ENCODE results near the gene ZNF358.

ZNF358 gene

DNA sequence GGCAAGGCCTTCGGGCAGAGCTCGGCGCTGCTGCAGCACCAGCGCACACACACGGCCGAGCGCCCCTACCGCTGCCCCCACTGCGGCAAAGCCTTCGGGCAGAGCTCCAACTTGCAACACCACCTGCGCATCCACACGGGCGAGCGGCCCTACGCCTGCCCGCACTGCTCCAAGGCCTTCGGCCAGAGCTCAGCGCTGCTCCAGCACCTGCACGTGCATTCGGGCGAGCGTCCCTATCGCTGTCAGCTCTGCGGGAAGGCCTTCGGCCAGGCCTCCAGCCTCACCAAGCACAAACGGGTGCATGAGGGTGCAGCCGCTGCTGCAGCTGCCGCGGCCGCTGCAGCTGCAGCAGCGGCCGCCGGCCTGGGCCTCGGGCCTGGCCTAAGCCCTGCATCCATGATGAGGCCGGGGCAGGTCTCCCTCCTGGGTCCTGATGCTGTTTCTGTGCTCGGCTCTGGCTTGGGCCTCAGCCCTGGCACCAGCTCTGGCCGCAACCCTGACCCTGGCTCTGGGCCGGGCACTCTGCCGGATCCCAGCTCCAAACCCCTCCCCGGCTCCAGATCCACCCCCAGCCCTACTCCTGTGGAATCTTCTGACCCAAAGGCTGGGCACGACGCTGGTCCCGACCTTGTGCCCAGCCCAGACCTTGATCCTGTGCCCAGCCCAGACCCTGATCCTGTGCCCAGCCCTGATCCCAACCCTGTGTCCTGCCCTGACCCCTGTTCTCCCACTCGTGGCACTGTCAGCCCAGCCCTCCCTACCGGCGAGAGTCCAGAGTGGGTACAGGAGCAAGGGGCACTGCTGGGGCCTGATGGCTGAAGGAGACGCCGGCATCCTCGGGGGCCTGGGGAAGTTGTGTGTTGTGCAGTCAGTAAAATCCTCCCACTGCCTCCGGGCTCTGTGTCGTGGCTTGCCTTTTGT is 4.5 kb downstream of the ZNF358 start:
- DNase-seq (ENCODE audit: insufficient read length, low spot score), result no peak
- no peak for FAIRE-seq
- TF ChIP-seq, protein P1, sequence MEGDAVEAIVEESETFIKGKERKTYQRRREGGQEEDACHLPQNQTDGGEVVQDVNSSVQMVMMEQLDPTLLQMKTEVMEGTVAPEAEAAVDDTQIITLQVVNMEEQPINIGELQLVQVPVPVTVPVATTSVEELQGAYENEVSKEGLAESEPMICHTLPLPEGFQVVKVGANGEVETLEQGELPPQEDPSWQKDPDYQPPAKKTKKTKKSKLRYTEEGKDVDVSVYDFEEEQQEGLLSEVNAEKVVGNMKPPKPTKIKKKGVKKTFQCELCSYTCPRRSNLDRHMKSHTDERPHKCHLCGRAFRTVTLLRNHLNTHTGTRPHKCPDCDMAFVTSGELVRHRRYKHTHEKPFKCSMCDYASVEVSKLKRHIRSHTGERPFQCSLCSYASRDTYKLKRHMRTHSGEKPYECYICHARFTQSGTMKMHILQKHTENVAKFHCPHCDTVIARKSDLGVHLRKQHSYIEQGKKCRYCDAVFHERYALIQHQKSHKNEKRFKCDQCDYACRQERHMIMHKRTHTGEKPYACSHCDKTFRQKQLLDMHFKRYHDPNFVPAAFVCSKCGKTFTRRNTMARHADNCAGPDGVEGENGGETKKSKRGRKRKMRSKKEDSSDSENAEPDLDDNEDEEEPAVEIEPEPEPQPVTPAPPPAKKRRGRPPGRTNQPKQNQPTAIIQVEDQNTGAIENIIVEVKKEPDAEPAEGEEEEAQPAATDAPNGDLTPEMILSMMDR (IDR thresholded peaks at IDR 0.05; ENCODE audit: insufficient read depth, missing control alignments), result no peak

DNA sequence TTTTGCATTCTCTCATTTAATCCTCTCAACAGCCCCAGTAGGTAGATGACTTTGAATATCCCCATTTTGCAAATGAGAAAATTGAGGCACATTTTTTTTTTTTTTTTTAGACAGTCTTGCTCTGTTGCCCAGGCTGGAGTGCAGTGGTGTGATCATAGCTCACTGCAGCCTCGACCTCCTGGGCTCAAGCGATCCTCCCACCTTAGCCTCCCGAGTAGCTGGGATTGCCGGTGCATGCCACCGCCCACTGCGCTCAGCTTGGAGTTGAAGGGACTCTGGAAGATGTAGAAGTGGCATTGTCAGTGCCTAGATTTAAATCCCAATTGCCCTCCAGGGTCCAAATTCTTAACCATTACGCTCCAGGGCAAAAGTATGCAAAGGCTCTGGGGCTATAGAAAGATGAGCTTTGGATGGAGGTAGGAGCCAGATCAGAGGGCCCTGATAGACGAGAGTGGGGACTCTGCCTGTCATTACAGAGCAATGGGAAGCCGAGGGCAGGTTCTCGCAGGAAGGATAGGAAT is 5.7 kb downstream of the ZNF358 start:
- no peak for FAIRE-seq
- DNase-seq (ENCODE audit: insufficient read length, low spot score), result no peak

DNA sequence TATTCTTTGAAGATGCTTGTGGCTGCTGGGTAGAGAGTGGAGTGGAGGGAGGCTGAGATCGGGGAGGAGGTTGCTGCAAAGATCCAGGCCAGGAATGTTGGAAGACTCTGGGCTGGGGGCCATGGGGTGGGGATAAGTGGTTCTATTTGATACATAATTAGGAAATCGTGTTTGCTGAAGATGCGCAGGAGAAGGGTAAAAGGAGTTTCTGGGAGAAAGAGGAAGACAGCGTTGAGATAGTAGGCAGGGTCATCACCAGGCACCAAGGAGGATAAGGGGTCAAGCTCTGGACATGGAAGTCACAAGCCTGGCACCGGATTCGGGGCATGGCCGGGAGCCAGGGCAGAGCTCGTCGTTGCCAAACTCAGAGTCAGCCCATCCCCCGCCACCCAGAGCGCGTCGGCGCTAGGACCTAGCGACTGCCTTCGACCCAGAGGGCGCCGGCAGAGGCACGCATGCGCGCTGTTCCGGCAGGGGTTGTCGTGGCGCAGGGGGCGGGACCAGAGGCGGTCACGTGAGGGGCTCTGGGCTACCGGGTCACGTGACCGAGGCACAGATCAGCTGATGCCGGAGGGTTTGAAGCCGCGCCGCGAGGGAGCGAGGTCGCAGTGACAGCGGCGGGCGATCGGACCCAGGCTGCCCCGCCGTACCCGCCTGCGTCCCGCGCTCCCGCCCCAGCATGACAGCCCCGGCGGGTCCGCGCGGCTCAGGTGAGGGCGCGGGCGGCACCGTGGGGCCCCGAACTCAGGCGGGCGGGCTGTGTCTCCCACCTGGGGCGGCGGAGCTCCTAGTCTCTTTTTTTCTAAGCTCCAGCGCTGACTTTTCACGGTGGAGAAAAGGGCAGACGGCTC is 6.4 kb downstream of the ZNF358 start, which contains the start of gene MCOLN1:
TSS of gene MCOLN1 (plus strand) at position 553 of the 851 bp plus-strand sequence. CDS start at position 680, 127 bp downstream.
- DNase-seq (ENCODE audit: insufficient read length, low spot score) (peak; percentile 100), FAIRE-seq (no peak)
- TF ChIP-seq, protein P1 (IDR thresholded peaks at IDR 0.05; ENCODE audit: insufficient read depth, missing control alignments), result no peak

More for the DNA sequence above, 5.7 kb downstream of the ZNF358 start:
- TF ChIP-seq, protein P1 (IDR thresholded peaks at IDR 0.05; ENCODE audit: insufficient read depth, missing control alignments), result no peak

DNA sequence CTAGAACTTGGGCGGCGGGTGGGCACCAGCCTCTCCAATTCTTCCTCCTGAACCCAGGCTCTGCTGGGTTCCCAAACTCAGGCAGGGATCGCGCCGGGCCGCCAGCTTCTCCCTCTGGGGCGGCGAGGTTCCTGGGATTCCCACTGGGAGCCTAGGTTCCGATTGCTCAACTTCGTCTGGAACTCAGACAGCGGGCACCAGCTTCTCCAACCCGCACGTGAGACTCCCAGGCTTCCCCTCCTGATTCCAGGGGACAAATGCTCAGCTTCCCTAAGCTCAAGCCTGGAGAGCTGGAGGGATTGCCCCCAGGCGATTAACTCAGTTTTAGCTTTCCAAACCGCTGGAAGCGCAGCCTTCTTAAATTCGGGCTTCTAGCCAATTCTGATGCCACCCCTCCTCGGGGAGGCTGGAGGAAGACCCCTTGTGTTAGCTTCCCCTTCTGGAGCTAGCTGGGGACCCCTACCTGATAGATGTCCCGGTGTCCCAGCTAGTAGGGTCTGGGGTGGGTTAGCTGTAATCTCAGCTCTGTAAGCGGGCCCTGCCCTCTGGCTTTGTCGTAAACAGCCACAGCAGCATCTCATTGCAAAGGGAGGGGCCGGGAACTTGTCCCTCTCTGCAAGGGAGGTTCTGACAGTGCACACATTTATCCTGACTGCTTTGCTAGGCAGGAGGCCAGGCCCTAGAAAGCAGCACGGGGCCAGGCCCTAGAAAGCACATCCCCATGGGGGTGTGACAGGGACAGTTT is 7.2 kb downstream of the ZNF358 start:
- no peak for DNase-seq (ENCODE audit: insufficient read length, low spot score)
- TF ChIP-seq, protein P1 (IDR thresholded peaks at IDR 0.05; ENCODE audit: insufficient read depth, missing control alignments), result no peak
- no peak for FAIRE-seq

DNA sequence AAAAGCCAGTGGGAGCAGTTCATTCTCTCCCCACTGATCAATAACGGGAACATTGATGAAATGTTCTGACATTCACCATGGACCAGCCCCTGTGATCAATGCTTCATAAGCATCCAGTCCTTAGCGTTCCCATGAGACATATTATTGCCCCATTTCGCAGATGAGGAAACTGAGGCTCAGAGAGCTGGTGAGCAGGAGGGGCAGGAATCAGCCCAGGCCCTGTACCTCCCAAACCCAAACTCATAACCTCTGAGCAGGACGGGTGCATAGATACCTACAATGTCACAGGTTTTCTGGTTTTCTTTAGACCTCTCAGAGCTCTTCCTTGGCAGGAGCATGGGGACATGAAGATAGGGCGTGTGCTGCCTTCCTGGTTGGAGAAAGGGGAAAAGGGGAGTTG is 8.6 kb downstream of the ZNF358 start:
- DNase-seq (ENCODE audit: insufficient read length, low spot score), result no peak
- no peak for FAIRE-seq
- TF ChIP-seq, protein P1 (IDR thresholded peaks at IDR 0.05; ENCODE audit: insufficient read depth, missing control alignments), result no peak

DNA sequence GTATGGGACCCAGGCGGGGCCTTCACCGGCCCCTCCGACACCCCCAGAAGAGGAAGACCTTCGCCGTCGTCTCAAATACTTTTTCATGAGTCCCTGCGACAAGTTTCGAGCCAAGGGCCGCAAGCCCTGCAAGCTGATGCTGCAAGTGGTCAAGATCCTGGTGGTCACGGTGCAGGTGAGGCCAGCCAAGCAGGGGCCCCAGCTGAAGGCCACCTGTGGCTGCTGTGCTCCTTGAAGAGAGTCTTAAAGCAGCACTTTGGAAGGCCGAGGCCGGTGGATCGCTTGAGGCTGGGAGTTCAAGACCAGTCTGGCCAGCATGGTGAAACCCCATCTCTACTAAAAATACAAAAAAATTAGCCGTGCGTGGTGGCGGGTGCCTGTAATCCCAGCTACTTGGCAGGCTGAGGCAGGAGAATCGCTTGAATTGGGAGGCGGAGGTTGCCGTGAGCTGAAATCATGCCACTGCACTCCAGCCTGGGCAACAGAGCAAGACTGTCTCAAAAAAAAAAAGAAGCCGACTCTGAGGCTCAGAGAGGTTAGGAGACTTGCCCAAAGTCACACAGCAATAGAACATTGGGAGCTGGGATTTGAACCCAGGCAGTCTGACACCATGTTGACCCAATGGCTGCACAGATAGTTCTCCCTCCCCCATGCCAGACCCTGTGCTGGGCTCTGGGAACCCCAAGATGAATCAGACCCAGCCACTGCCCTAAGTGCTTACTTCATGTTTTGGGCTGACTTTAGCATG is 9.3 kb downstream of the ZNF358 start:
- no peak for DNase-seq (ENCODE audit: insufficient read length, low spot score)
- no peak for FAIRE-seq
- TF ChIP-seq, protein P1 (IDR thresholded peaks at IDR 0.05; ENCODE audit: insufficient read depth, missing control alignments), result no peak

All from D721Med (cell line).